ENCODE results near the gene NUDT2.

The NUDT2 gene

DNA sequence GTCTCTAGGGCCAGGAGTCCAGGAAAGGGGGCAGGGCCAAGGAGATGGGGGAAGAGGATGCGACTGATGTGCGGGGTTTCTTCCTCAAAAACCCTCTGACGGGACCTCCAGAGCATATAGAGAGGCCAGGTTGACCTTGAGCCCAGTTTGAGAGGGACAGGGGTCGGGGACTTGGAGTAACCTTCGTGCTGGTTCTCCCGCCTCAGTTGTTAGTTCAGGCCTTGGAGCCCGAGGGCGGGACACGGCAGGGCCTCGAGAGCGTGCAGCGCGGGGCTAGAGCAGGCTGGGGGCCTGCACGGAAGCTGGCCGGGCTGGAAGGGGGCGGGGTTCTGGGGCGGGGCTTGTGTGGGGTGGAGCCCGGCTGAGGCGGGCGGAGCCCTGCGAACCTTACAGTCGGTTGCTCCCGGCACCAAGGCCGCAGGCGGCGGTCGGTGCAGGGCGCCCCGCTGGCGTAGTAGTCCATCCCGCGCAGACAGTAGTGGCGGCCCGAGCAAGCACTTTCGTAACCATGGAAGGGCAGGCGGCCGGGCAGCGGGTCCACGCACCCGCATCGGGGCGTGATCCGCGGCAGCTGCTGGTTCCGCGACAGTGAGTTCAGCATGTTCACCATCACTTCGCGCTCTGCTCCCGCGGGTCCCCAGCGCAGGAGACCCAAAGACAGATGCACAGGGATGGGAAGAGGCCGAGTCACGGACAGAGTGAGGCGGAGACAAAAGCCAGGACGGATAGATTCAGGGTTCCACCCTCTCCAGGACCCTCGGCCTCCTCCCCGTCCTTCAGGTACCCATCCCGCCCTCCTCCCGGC, 51.3 kb downstream of the NUDT2 start:
- TF ChIP-seq, protein P1, sequence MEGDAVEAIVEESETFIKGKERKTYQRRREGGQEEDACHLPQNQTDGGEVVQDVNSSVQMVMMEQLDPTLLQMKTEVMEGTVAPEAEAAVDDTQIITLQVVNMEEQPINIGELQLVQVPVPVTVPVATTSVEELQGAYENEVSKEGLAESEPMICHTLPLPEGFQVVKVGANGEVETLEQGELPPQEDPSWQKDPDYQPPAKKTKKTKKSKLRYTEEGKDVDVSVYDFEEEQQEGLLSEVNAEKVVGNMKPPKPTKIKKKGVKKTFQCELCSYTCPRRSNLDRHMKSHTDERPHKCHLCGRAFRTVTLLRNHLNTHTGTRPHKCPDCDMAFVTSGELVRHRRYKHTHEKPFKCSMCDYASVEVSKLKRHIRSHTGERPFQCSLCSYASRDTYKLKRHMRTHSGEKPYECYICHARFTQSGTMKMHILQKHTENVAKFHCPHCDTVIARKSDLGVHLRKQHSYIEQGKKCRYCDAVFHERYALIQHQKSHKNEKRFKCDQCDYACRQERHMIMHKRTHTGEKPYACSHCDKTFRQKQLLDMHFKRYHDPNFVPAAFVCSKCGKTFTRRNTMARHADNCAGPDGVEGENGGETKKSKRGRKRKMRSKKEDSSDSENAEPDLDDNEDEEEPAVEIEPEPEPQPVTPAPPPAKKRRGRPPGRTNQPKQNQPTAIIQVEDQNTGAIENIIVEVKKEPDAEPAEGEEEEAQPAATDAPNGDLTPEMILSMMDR (conservative IDR thresholded peaks at IDR 0.05; ENCODE audit: control insufficient read depth, insufficient read depth, low read depth, low read length): no peak
- peak; percentile 59 for DNase-seq (ENCODE audit: low read depth)
- H3K4me3 ChIP-seq (ENCODE audit: control insufficient read depth, low read depth, low read length): peak overlapping the region; percentile 52

DNA sequence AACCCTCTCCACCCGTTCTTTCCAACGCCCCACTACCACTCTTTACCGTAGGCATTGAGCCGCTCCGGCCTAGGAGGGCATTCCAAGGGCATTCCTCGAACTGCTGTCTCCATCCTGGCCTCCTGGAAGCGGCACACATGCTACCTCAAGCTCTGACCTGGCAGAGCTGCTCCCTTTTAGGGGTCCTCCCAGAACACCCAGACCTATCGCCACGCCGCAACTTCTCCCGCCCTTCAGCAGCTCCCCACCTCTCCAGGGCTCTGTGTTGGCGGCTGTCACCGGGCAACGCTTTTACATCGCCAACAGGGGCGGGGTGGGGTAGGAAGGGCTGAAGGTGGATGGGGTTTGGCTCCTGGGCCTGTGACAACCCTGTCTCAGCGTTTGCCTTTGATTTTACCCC, 52.0 kb downstream of the NUDT2 start:
- DNase-seq (ENCODE audit: low read depth): no peak
- H3K4me3 ChIP-seq (ENCODE audit: control insufficient read depth, low read depth, low read length): peak overlapping the region; percentile 52
- TF ChIP-seq, protein P1 (conservative IDR thresholded peaks at IDR 0.05; ENCODE audit: control insufficient read depth, insufficient read depth, low read depth, low read length): no peak

DNA sequence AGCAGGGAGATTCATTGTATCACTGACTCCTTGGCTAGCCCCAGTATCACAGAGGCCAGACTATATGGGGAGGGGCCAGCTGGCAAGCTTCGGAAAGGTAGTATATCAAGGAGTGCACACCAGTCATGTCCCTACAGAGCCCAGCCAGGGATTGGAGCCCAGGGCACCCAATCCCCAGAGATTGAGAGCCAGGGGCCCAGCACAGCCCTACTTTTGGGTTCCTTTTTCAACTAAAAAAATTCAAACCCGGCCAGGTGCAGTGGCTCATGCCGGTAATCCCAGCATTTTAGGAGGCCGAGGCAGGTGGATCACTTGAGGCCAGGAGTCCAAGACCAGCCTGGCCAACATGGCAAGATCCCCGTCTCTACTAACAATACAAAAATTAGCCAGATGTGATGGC, 52.7 kb downstream of the NUDT2 start:
- no peak for DNase-seq (ENCODE audit: low read depth)
- TF ChIP-seq, protein P1 (conservative IDR thresholded peaks at IDR 0.05; ENCODE audit: control insufficient read depth, insufficient read depth, low read depth, low read length): no peak

DNA sequence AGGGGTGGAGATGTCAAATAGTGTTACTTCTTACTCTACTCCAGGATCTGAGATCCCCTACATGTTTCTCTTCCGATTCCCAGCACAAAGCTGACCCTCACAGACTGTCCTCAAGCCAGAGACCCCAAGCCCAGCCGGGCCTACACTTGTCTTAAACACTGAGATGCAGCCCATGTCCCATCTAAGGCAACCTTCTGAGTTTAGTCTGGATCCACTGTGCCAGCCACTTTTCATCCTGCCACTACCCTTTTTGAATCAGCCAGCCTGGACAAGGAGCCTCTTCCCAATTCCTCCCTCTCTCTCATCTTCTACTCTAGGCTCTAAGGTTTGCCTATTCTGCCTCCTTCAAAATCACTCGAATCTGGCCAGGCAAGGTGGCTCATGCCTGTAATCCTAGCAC, 53.5 kb downstream of the NUDT2 start:
- no peak for DNase-seq (ENCODE audit: low read depth)
- TF ChIP-seq, protein P1 (conservative IDR thresholded peaks at IDR 0.05; ENCODE audit: control insufficient read depth, insufficient read depth, low read depth, low read length): no peak
- no peak overlapping the region for H3K4me3 ChIP-seq (ENCODE audit: control insufficient read depth, low read depth, low read length)

More for the DNA sequence above, 52.7 kb downstream of the NUDT2 start:
- H3K4me3 ChIP-seq (ENCODE audit: control insufficient read depth, low read depth, low read length): no peak overlapping the region

DNA sequence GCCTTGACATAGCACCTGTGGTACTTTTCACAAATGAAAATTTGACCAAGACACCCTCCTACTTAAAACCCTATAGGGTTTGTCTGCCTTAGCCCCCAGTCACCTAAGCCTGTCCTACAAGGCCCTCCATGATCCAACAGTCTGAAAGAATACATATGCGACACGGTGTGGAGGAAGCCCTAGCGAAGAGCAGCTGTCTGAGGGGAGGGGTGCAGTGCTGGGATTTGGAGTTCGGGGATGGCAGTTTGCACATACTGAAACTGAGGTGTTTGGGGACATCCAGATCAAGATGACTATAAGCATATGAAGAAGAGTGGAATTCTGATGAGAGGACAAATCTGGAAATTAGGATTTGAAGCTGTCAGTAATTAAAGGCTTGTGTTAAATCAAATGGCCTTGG, 54.5 kb downstream of the NUDT2 start:
- DNase-seq (ENCODE audit: low read depth): no peak
- TF ChIP-seq, protein P1 (conservative IDR thresholded peaks at IDR 0.05; ENCODE audit: control insufficient read depth, insufficient read depth, low read depth, low read length): no peak
- no peak overlapping the region for H3K4me3 ChIP-seq (ENCODE audit: control insufficient read depth, low read depth, low read length)

DNA sequence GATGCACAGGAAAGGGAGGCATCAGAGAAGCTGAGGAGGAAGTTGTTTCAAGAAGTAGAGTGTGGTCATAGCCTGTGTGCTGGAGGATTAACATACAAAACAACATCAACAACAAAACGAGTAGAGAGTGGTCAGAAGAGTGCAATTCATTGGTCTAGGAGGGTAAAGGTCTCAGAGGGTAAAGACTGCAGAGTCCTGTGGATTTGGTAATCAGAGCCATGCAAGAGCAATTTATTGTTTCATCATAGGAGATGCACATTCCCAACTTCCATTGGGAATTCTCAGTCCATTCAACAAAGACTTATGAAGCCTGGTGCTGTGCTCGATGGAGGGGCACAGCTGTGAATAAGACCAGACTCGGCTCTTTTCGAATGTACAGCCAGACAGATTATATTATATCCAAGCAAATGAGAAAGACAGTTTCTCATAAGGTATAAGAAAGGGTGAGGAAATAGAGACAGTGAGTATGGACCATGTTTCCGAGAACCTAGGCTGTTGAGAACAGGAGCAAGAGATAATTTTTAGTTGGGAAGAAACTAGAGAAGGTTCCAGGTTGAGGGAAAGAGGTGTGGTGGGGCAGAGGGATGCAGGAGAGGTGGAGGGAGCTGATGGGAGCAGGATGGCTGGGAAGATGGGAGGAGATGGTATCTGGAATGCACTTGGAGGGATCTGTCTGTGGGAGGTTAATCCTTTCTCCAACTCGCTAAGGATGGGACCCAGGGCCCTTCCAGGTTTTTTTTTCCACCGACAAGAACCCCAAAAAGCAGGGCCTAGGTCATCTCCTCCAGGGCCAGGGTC, 55.2 kb downstream of the NUDT2 start:
- TF ChIP-seq, protein P1 (conservative IDR thresholded peaks at IDR 0.05; ENCODE audit: control insufficient read depth, insufficient read depth, low read depth, low read length): no peak
- no peak overlapping the region for H3K4me3 ChIP-seq (ENCODE audit: control insufficient read depth, low read depth, low read length)

More for the DNA sequence above, 55.2 kb downstream of the NUDT2 start:
- peak; percentile 54 for DNase-seq (ENCODE audit: low read depth)
